GM10847 (cell line): Measurements from ENCODE around the gene MCM7.

Source experiments
- POLR2A ChIP-seq: IDR thresholded peaks from 2 replicates; pipeline ENCODE4 v1.6.1; 2011; ENCODE audit not compliant: insufficient read length; ENCODE audit errors: extremely low read depth

The MCM7 gene

DNA sequence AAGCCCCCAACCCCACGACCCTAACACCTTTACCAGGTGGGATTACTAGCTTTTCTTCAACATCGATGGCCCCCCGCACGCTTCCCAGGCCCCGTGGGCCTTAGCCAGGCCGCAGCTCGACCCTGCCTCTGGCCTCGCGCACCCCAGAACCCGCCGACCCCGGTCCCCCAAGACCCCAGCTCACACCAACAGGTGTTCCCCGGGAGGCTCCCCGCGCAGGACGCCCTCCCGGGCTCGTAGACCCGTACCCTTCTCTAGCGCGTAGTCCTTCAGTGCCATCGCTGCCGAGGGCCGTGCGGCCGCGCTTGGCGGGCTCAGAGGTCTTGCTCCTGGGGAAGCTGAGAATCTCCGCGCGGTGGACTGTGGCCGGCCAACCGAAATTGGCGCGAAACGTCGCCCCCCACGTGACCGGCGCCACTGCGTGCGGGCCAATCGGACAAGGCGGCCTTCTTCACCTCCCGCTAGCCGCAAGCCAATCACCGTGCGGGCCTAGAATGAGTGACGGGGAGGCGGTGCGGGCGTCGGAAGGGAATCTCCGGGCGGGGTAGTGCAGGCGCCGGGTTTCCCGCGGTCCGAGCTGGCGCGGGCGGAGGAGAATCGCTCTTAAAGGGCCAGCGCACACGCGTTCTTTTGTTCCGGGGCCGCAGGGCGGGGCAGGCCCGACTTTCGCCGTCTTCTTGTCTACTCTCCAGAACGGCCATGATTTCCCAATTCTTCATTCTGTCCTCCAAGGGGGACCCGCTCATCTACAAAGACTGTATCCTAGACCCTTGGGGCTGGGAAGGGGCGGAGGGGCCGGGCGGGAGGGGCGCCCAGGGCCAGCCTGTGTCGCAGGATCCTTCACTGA is at the start of gene MCM7, which contains the start of gene AP4M1:
MCM7 (minus strand) TSS at position 382 of the 847 bp plus-strand sequence; CDS start at position 279, 103 bp downstream.
AP4M1 (plus strand) TSS at position 628 of the 847 bp plus-strand sequence; CDS start at position 700, 72 bp downstream.
- TF ChIP-seq POLR2A: peak; percentile 53

DNA sequence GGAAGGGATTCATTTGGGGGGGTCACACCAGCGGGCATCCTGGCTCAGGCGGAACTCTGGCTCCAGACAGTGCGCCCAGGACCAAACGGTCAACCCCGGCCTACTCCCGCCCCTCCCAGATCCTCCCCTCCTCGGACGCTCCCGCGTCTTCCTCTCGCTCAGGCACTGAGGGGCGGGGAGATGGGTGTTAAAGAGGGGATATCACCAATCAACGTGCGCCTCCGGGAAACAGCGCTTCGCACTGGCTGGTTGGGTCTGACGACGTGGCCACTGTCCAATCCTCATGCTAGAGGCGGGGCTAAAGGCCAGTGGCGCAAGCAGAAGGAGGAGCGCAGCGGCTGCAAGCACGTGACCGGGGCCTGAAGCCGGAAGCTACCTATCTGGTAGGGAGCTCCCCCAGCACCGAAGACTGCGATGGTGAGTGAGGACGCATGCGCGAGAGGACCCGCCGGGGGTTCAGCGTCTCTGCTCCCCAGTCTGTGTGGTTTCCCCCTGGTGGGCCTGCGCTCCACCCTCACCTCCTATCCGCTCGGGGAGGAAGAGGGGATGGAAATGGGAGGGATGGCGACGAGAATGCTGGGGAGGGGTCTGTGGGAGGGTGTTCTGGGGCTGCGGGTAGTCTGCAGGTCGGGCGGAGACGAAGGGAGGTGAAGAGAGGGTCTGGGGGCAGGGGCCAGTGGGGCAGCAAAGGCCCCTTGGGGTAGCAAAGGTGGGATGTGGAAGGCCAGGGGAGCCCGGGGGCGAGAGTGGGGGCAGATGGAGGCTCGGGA is 47.5 kb upstream of the MCM7 start, which contains the start of gene LAMTOR4:
LAMTOR4 (plus strand) TSS at position 360 of the 770 bp plus-strand sequence; CDS start at position 415, 55 bp downstream.
- TF ChIP-seq POLR2A: peak; percentile 85

DNA sequence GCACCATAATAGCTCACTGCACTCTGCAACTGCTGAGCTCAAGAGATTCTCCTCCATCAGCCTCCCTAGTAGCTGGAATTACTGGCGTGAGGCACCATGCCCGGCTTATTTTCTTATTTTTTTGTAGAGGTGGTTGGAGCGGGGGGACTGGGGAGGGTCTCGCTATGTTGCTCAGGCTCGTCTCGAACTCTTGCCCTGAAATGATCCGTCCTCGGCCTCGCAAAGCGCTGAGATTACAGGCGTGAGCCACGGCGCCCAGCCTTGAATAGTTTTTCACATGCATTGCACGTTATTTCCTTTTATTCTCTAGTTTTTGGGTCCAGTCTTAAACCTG is 47.0 kb upstream of the MCM7 start:
- TF ChIP-seq POLR2A: no peak

DNA sequence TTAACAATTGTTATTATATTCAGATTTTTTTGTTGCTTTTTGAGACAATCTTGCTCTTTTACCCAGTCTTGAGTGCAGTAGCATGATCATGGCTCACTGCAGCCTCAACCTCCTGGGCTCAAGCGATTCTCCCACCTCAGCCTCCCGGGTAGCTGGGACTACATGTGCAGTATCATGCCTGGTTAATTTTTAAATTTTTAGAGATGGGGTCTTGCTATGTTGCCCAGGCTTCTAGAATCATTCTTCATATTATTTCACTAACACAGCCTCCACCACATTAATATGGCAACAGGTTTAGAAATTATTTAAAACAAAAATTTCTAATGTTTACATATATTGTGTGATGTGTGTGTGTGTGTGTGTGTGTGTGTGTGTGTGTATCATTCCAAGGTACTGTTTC is 46.1 kb upstream of the MCM7 start:
- no peak for TF ChIP-seq POLR2A

DNA sequence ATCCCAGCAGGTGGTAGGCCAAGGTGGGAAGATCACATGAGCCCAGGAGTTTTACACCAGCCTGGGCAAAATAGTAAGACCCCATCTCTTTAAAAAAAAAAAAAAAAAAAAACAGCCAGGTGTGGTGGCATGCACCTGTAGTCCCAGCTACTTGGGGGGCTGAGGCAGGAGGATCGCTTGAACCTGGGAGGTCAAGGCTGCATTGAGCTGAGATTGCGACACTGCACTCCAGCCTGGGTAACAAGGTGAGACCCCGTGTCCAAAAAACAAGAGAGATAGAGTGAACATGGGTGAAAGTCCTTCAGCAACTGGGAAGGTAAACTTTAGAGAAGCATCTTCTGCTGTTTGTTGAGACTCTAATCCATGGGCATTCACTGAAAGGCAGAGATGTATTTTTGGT is 41.3 kb upstream of the MCM7 start:
- no peak for TF ChIP-seq POLR2A

DNA sequence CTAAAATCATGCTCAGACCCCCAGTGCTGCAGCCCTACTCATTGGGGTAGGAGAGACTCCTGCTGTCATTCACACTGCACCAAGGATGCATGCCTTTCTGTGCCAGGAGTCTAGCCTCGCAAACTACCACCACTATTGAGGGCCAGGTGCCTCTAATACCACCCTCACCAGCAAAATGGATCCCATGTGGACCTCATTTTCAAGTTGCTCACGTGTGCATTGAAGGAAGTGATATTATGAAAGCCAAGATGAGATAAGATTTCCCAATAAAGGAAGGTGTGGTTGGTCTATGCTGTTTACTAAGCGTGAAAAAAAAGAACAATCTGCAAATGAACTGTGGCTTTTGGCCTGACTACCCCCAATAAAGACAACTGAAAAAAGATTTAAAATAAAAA is 40.4 kb upstream of the MCM7 start:
- no peak for TF ChIP-seq POLR2A

DNA sequence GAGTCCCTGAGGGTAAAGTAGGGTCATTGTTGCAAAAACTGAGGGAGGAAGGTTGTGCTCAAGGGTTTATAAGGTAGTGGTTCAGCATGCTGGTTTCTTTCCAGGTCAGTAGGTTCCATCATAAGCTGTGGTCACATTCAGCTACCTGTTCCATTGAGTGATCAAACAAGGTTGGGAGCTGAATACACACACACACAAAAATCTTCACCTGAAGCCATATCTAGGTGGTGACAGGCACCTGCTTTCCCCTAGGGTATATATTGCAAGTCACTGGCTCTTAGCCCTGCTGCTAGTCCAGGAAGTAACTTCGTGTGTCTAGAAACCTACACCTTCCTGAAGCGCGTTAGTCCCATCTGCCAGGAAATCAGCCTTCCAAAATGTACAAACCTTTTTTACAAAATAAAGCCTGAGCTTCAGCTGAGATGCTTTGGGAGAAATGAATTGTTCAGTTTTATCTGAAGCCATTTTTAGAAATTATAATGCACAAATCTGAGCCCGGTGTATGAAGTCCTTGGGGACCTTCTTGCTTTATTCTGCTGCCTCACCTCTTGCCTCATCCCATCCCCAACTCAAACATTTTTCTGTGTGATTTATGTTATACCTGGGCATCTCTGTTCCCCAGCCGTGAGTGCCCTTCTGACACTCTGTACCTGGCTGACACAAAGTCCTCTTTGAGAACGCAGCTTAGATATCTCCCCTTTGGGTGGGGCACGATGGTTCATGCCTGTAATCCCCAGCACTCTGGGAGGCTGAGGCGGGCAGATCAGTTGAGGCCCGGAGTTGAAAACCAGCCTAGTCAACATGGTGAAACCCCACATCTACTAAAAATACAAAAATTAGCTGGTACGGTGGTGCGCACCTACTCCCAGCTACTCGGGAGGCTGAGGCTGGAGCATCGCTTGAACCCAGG is 36.9 kb upstream of the MCM7 start:
- TF ChIP-seq POLR2A: no peak

DNA sequence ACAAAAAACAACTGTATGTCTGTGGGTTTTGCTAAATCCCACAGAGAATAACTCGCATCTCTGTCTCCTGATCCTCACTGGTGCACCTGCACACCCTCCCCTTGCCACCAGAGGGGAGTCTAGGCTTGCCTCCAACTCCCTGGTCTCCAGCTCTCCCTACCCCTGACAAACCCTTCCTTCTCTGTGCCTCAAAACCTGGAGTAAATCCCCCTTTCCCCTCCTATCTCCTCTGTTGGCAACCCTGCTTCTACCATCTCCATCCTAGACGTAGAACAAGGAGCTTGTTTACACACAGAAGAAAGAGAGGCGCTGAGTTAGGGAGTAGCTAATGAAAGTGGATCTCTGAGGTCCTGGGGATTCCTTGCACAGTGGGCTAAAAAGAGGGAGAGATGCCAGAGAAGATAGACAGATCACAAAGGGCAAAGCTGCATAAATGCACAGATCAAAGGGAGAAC is 31.5 kb upstream of the MCM7 start:
- TF ChIP-seq POLR2A: no peak

DNA sequence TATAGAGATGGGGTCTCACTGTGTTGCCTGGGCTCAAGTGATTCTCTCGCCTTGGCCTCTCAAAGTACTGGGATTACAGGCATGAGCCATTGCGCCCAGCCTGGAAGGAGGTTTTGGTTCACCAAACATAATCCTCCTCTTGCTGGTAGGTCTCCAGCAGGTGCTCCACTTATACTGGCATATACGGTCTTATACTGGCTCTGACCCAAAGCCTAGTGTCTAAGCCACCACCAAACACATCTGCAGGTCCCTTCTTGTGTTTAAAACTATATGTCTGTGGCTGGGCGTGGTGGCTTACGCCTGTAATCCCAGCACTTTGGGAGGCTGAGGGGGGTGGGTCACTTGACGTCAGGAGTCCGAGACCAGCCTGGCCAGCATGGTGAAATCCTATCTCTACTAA is 30.9 kb upstream of the MCM7 start:
- TF ChIP-seq POLR2A: no peak

DNA sequence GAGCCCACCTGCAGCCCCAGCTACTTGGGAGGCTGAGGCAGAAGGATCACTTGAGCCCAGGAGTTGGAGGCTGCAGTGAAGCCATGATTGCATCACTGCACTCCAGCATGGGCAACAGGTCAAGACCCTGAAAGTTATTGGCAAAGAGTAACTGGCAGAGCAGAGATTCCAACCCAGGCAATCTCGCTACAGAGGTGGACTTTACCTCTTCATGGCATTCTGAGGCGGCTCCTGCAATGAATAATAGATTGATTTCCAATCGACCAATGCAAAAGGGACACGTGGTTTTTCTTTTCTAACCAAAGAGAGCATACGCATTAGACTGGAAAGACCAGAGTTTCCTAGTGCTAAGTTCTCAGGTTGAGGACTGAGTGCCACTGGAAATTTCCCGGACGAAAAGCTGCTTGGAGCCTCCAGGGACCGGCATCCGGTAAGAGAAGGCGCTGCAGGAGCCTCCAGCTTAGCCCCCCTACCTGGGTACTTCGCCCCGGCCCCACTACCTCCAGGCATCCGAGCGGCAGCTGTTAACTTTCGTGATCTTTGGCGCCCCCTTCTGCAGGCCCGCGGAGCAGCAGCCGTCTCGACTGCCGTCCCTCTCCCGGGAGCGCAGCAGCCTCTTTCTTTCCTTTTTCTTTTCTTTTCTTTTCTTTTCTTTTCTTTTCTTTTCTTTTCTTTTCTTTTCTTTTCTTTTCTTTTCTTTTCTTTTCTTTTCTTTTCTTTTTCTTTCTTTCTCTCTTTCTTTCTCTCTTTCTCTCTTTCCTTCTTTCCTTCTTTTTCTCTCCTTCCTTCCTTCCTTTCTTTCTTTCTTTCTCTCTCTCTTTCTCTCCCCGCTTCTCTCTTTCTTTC is 29.6 kb upstream of the MCM7 start:
- TF ChIP-seq POLR2A: no peak

DNA sequence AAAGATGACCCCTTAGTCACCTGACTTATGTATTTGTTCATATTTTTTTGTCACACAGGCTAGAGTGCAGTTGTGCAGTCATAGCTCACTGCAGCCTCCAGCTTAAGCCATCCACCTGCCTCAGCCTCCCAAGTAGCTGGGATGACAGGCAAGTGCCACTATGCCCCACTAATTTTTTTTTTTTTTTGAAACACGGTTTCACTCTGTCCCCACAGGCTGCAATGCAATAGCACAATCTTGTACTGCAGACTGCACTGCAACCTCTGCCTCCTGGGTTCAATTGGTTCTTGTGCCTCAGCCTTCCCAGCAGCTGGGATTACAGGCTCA is 27.4 kb upstream of the MCM7 start:
- no peak for TF ChIP-seq POLR2A

DNA sequence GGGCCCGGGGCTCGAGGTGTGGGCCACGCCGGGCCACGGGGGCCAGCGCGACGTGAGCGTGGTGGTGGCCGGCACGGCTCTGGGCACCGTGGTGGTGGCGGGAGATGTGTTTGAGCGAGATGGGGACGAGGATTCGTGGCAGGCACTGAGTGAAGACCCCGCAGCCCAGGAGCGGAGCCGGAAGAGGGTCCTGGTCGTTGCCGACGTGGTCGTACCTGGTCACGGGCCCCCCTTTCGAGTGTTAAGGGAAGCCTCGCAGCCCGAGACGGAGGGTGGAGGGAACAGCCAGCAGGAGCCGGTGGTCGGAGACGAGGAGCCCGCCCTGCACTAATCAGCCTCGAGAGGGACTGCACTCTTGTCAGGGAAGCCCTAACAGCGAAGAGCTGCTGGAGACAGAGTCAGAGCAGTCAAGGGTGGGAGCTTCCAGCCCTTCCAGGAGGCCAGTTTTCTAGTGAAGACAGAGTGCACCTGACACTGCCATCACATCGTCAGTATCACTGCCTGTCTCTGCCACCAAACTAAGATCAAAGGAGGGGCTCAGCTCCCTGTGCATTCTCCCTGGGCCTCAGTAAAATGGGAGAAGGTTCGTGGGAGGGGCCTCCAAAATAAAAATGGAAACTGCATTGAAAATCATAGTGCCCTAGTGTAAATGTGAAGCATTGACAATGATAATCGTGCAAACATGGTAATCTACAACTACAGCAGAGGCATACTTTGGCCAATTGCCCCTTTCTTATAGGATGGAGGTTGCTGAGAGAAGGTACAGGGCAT is 26.9 kb upstream of the MCM7 start:
- no peak for TF ChIP-seq POLR2A

DNA sequence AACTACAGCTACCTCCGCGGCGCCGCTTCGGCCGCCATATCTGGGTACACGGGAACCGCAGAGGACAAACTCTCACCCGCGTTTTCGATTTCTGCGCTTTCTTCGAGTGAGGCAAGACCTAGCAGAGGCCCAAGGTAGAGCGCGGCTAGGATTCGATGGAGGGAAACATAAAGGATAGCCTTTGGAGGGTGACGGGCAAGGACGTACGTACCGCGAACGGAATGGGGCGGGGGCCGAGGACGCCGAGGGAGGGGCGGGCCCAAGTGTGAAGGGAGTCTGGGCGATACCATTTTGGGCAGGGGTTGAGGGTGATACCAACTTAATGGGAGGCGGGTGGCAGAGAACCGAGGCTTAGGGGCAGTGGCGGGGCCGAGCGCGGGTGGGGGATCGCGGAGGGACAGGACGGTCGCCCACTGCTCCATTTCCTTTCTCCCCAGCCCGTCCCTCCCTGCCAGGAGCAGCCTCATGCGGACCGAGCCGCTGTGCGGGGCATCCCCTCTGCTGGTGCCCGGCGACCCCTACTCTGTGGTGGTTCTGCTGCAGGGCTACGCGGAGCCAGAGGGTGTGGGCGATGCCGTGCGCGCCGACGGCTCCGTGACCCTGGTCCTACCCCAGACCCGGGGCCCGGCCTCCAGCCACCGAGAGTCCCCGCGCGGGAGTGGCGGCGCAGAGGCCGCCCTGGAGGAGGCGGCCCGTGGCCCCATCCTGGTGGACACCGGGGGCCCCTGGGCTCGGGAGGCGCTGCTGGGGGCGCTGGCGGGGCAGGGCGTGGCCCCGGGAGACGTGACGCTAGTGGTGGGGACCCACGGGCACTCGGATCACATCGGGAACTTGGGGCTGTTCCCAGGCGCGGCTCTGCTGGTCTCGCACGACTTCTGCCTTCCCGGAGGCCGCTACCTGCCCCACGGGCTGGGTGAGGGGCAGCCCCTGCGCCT is 26.0 kb upstream of the MCM7 start, which contains the start of gene MBLAC1:
MBLAC1 (plus strand) TSS at position 37 of the 935 bp plus-strand sequence; CDS start at position 466, 429 bp downstream.
- peak; percentile 62 for TF ChIP-seq POLR2A
